Endothelial cell of umbilical vein (primary cell): ENCODE results near the gene ESCO1.

Source experiments
- FOS ChIP-seq: IDR thresholded peaks from 2 replicates; pipeline ENCODE4 v1.6.1; 2011; ENCODE audit warnings: mild to moderate bottlenecking, low read length, moderate library complexity, borderline replicate concordance; ENCODE audit not compliant: insufficient read depth
- POLR2A ChIP-seq: IDR thresholded peaks from 2 replicates; pipeline ENCODE4 v1.6.1; 2012; ENCODE audit warnings: low read depth, mild to moderate bottlenecking, control low read depth, low read length
- POLR2AphosphoS5 ChIP-seq: IDR thresholded peaks from 2 replicates; pipeline ENCODE4 v1.6.1; 2012; ENCODE audit warnings: low read depth, mild to moderate bottlenecking, control low read depth, low read length, moderate library complexity; ENCODE audit not compliant: insufficient read depth
- TF ChIP-seq, protein P1 (sequence below), 2 donors: IDR thresholded peaks; 1 replicate in 1 of 2; 2 replicates in 1 of 2; pipeline ENCODE4 v1.5.1; 2011; ENCODE audit warnings: low read length in 2 of 2, mild to moderate bottlenecking in 2 of 2, moderate library complexity in 2 of 2, control low read depth in 1 of 2, inconsistent platforms in 1 of 2, low read depth in 1 of 2; ENCODE audit not compliant: insufficient read depth in 1 of 2; ENCODE audit errors: extremely low read depth in 1 of 2
- TF ChIP-seq, protein P2 (sequence below): IDR thresholded peaks from 2 replicates; pipeline ENCODE4 v1.6.1; 2011; ENCODE audit not compliant: insufficient read depth, insufficient read length

- TF ChIP-seq, protein P1, sequence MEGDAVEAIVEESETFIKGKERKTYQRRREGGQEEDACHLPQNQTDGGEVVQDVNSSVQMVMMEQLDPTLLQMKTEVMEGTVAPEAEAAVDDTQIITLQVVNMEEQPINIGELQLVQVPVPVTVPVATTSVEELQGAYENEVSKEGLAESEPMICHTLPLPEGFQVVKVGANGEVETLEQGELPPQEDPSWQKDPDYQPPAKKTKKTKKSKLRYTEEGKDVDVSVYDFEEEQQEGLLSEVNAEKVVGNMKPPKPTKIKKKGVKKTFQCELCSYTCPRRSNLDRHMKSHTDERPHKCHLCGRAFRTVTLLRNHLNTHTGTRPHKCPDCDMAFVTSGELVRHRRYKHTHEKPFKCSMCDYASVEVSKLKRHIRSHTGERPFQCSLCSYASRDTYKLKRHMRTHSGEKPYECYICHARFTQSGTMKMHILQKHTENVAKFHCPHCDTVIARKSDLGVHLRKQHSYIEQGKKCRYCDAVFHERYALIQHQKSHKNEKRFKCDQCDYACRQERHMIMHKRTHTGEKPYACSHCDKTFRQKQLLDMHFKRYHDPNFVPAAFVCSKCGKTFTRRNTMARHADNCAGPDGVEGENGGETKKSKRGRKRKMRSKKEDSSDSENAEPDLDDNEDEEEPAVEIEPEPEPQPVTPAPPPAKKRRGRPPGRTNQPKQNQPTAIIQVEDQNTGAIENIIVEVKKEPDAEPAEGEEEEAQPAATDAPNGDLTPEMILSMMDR (IDR thresholded peaks at IDR 0.05; ENCODE audit: extremely low read depth in 1 of 2, insufficient read depth in 1 of 2, low read depth in 1 of 2, low read length in 2 of 2), result no peak
- TF ChIP-seq FOS (no peak), POLR2AphosphoS5 (no peak), POLR2A (no peak)
- TF ChIP-seq, protein P2, sequence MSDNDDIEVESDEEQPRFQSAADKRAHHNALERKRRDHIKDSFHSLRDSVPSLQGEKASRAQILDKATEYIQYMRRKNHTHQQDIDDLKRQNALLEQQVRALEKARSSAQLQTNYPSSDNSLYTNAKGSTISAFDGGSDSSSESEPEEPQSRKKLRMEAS, result no peak
Observed at GRCh38 chr18:21486905-21487437, 113.5 kb downstream of the ESCO1 start.
